Body of pancreas (tissue), 4 donors: ENCODE results near the gene SLC38A11. TPM values are rescaled to one million over a fixed set of nuclear protein-coding genes. Genes with fewer than 3 reads are reported as not detected.

ENCODE experiments used
- ATAC-seq: fragments of 150-250 bp; one replicate; pipeline ENCODE4 v1.9.1; 2016
- DNase-seq, 4 donors: peaks; one replicate each; pipeline ENCODE4 v3.0.0-alpha.2; 2019
- H3K27ac ChIP-seq, 4 donors: fragments of 200-600 bp; sonication (generic); 1 replicate in 3 of 4; 2 replicates in 1 of 4; pipeline versions ENCODE4 v1.5.1 to v1.6.1; 2016 to 2019; ENCODE audit warnings: mild to moderate bottlenecking in 1 of 4, mixed read lengths in 1 of 4, moderate library complexity in 1 of 4
- H3K27me3 ChIP-seq, 2 donors: fragments of 200-600 bp; sonication (generic); one replicate each; pipeline ENCODE4 v1.6.0; 2016; ENCODE audit warnings: mild to moderate bottlenecking in 1 of 2
- H3K36me3 ChIP-seq, 2 donors: fragments of 200-600 bp; sonication (generic); replicated peaks in 1 of 2; 2 replicates each; pipeline ENCODE4 v1.5.1; 2016; ENCODE audit warnings: low read depth in 2 of 2; ENCODE audit not compliant: insufficient read depth in 1 of 2
- H3K4me1 ChIP-seq: fragments of 200-600 bp; sonication (generic); one replicate; pipeline ENCODE4 v1.6.0; 2016
- H3K4me3 ChIP-seq, 2 donors: fragments of 200-600 bp; sonication (generic); 1 replicate in 1 of 2; 2 replicates in 1 of 2; pipeline ENCODE4 v1.5.1; 2016 to 2019
- H3K9me3 ChIP-seq, 3 donors: fragments of 200-600 bp; sonication (generic); 1 replicate in 2 of 3; 2 replicates in 1 of 3; pipeline ENCODE4 v1.5.1; 2016
- POLR2A ChIP-seq, 3 donors: fragments of 450-650 bp; IDR thresholded peaks; one replicate each; pipeline ENCODE4 v1.6.1; 2016; ENCODE audit warnings: antibody characterized with exemption in 3 of 3, mild to moderate bottlenecking in 2 of 3
- WGBS, 2 donors: methylation state at CpG; one replicate each; pipeline ENCODE4 v1.1.5; 2017; 5-methylcytosine and 5-hydroxymethylcytosine counted together
- intact Hi-C: fragments of 100-400 bp; cut with DNase I; formaldehyde crosslinking; loops from one replicate; pipeline ENCODE4 v1.15.1; 2023
- total RNA-seq, 2 donors: library from RNA; depleted of rRNA; stranded (reverse); fragments of >200 nt; gene quantifications; one replicate each; pipeline ENCODE4 v1.1.0, GENCODE V29; 2016
- TF ChIP-seq, protein P1 (sequence below), 7 experiments: fragments of 450-650 bp in 4 of 7; fragments of 200-600 bp in 3 of 7; sonication (generic) in 3 of 7; IDR thresholded peaks; one replicate each; pipeline ENCODE4 v1.5.1; 2016 to 2019; ENCODE audit warnings: antibody characterized with exemption in 7 of 7

SLC38A11 gene
- total RNA-seq, 2 donors from 2014 or later, result 1.6 to 2.9 TPM

DNA sequence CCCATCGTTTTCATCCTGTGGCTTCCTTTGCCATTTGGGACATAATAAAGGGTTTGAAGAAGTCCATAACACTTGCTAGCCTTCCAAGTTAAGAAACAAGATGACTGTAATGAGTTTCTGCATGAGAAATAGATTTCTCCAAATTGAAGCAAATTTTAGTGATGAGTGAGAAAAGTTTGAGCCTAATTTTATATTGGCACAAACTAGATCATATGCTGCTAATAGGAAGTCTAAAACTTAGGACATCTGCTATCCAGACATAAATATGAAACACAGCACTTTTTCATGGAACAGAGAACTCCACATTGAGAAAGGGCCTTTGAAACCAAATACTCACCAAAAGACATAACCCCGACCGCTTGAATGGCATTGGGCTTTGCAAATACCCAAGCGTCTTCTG lies 39.8 kb downstream of the SLC38A11 start:
- Histone ChIP-seq H3K4me3 (no peak overlapping the region), H3K27ac (peak overlapping the region in 1 of 4 donors; percentile 83), H3K9me3 (no peaks in the 10 kb centered on the region), H3K27me3 (no peaks in the 10 kb centered on the region), H3K36me3 (no peaks in the 10 kb centered on the region), H3K4me1 (peaks cover 48% of the 10 kb centered on the region)
- intact Hi-C loops, result no loop called here
- DNase-seq, result no peak
- ATAC-seq, result no peak
- no peak for TF ChIP-seq POLR2A (IDR thresholded peaks at IDR 0.05)
- TF ChIP-seq, protein P1, sequence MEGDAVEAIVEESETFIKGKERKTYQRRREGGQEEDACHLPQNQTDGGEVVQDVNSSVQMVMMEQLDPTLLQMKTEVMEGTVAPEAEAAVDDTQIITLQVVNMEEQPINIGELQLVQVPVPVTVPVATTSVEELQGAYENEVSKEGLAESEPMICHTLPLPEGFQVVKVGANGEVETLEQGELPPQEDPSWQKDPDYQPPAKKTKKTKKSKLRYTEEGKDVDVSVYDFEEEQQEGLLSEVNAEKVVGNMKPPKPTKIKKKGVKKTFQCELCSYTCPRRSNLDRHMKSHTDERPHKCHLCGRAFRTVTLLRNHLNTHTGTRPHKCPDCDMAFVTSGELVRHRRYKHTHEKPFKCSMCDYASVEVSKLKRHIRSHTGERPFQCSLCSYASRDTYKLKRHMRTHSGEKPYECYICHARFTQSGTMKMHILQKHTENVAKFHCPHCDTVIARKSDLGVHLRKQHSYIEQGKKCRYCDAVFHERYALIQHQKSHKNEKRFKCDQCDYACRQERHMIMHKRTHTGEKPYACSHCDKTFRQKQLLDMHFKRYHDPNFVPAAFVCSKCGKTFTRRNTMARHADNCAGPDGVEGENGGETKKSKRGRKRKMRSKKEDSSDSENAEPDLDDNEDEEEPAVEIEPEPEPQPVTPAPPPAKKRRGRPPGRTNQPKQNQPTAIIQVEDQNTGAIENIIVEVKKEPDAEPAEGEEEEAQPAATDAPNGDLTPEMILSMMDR (IDR thresholded peaks at IDR 0.05), result no peak
- 79 to 86% methylated on average over 4 of the region's 4 CpGs for whole genome bisulfite sequencing, 2 donors

DNA sequence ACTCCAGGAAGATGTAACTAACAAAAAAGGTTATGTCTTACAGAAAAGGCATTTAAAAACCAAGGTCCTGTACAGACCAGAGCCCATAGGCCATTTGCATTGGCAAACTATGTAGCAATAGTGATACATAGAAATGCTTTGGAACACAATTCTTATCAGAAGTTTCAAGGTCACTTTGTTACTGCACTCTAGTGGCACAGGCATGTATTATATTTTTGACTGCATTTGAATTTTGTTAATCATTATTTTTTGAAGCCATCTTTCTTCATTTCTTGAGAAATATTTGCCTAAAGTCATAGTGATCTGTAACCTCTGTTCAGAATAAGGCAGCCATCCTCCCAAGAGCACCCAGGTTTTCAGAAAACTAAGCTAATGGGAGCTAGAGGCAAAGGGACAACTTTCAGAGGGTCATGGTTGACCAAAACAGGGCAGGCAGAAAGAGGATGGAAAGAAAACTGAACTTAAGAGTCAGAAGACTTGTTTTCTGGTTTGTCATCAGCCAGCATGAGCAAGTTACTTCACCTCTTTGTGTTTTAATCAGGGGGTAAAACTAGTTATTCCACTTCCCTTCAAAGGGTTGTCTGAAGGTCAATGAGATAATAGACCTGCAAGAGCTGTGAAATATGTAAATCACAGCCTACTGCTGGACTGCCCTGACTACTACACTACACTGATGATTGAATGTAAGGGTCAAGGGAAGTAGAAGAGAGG lies 41.5 kb downstream of the SLC38A11 start:
- Histone ChIP-seq H3K9me3 (no peaks in the 10 kb centered on the region), H3K4me3 (no peak overlapping the region), H3K36me3 (no peaks in the 10 kb centered on the region), H3K4me1 (peaks cover 65% of the 10 kb centered on the region), H3K27me3 (no peaks in the 10 kb centered on the region), H3K27ac (peak overlapping the region; percentile 79 to 94 (median 84))
- ATAC-seq (peak; percentile 82), DNase-seq (peak in 3 of 4 donors; percentile 29 to 67 (median 48))
- intact Hi-C loops, result no loop called here
- TF ChIP-seq, protein P1 (IDR thresholded peaks at IDR 0.05), result peak in 6 of 7 experiments; percentile 20 to 79 (median 64)
- peak in 1 of 3 donors; percentile 22 for TF ChIP-seq POLR2A (IDR thresholded peaks at IDR 0.05)

DNA sequence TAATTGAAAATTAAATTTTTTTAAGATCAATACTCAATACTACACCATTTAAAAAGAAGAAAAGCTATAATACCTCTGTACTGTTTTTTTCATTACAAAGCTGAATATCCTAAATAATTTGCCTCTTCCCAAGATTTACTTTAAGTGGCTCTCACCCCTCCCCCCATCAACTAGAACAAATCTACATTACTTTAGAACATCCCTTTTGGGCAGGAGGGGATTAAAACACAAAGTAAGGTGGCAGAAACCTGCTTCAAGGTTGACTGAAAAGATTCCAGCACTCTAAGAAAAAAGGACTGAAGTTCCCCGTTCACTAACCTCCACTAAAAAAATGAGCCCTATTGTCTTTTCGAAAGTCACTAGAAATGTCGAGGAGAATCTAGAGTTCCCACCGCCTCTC lies 42.3 kb downstream of the SLC38A11 start:
- Histone ChIP-seq H3K4me3 (no peak overlapping the region), H3K27ac (peak overlapping the region; percentile 79 to 94 (median 84)), H3K36me3 (no peaks in the 10 kb centered on the region), H3K27me3 (no peaks in the 10 kb centered on the region), H3K9me3 (no peaks in the 10 kb centered on the region), H3K4me1 (peaks cover 73% of the 10 kb centered on the region)
- no peak for TF ChIP-seq POLR2A (IDR thresholded peaks at IDR 0.05)
- TF ChIP-seq, protein P1 (IDR thresholded peaks at IDR 0.05), result no peak
- intact Hi-C loops, result no loop called here
- DNase-seq (no peak), ATAC-seq (no peak)
- 61 to 84% methylated on average over 4 of the region's 4 CpGs for WGBS, 2 donors

DNA sequence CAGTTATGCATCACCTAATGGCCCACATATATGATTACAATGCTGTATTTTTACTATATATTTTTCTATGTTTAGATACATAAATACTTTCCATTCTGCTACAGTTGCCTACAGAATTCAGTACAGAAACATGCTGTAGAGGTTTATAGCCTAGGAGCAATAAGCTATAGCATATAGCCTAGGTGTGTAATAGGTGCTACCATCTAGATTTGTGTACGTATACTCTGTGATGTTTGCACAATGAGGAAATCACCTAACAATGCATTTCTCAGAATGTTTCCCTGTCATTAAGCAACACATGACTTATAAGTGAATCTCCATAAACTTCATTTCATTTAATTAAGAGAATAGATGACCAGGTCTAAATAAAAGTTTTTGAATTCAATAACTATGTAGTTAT lies 43.5 kb downstream of the SLC38A11 start:
- ATAC-seq (no peak), DNase-seq (no peak)
- WGBS, 2 donors, result 13 to 31% methylated on average over 1 of the region's 1 CpG
- H3K4me3 ChIP-seq, result no peak overlapping the region
- intact Hi-C loops, result no loop called here
- TF ChIP-seq POLR2A (IDR thresholded peaks at IDR 0.05), result no peak
- H3K9me3 ChIP-seq, result no peaks in the 10 kb centered on the region
- peak overlapping the region in 3 of 4 donors; percentile 42 to 94 (median 83) for H3K27ac ChIP-seq
- H3K27me3 ChIP-seq, result no peaks in the 10 kb centered on the region
- H3K4me1 ChIP-seq, result peaks cover 74% of the 10 kb centered on the region
- no peaks in the 10 kb centered on the region for H3K36me3 ChIP-seq

DNA sequence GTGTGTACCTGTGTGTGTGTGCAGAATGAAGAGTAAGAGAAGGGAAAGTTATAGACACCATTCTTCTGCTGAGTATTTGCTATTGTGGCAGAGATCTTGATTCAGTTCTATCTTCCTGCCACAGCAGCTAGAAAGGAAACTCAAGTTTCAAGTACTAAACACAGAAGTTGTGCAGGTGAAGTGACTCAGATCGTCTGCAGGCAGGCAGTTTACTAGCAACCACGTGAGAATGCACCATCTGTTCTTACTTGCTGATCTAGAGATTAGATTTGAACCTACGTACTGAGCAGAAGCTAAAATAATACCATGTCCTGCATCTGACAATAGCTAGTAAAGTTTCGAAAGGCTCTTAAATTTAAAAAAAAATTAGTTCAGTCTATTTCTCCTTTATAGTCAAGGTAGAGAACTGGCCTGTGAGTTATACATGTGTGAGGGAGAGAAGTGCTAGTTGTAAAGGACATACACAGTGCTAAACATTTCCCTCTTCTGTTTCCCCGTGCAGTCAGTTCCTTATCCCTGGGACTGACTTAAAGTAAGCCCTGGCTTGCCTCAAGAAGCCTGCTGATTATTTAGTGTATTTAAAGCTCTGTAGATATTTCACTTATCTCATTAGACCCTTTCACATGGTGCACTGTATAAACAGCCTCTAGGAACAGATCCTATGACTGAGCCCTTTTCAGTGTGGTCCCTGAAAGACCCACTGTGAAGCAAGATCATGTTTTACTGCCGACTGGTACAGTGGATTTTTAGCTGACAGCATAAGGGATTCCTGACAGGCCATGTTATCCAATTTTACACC lies 45.0 kb downstream of the SLC38A11 start:
- TF ChIP-seq, protein P1 (IDR thresholded peaks at IDR 0.05), result peak in 1 of 7 experiments; percentile 6
- peak in 2 of 3 donors; percentile 67 to 72 for TF ChIP-seq POLR2A (IDR thresholded peaks at IDR 0.05)
- intact Hi-C loops, result no loop called here

More for the DNA sequence above, 45.0 kb downstream of the SLC38A11 start:
- H3K27ac ChIP-seq, result peak overlapping the region; percentile 83 to 94 (median 90)
- peak; percentile 68 to 91 (median 78) for DNase-seq
- H3K4me1 ChIP-seq, result peaks cover 77% of the 10 kb centered on the region
- no peaks in the 10 kb centered on the region for H3K27me3 ChIP-seq
- WGBS, 2 donors, result 8% methylated on average over 6 of the region's 6 CpGs
- ATAC-seq, result peak; percentile 84
- no peak overlapping the region for H3K4me3 ChIP-seq
- no peaks in the 10 kb centered on the region for H3K36me3 ChIP-seq
- H3K9me3 ChIP-seq, result no peaks in the 10 kb centered on the region
